Endodermal cell (in vitro differentiated cells): ENCODE results near the gene SDK2. TPM values are rescaled to one million over a fixed set of nuclear protein-coding genes. Genes with fewer than 3 reads are reported as not detected.

ENCODE experiments used
- DNase-seq: peaks from one replicate; pipeline ENCODE4 v3.0.0-alpha.2; 2017
- H3K27ac ChIP-seq: 2 replicates; pipeline ENCODE4 v1.5.1; 2013; ENCODE audit warnings: mild to moderate bottlenecking, low read depth, low read length, moderate library complexity
- H3K27me3 ChIP-seq: 2 replicates; pipeline ENCODE4 v1.6.1; 2013; ENCODE audit warnings: mild to moderate bottlenecking, low read length, moderate library complexity; ENCODE audit not compliant: insufficient read depth, control insufficient read depth, poor library complexity, severe bottlenecking
- H3K36me3 ChIP-seq: 2 replicates; pipeline ENCODE4 v1.7.0; 2013; ENCODE audit warnings: mild to moderate bottlenecking, low read length, moderate library complexity; ENCODE audit not compliant: control insufficient read depth, insufficient read depth
- H3K4me1 ChIP-seq: one replicate; pipeline ENCODE4 v1.7.0; 2013; ENCODE audit warnings: low read length; ENCODE audit not compliant: control insufficient read depth, insufficient read depth
- H3K4me3 ChIP-seq: 2 replicates; pipeline ENCODE4 v1.5.1; 2013; ENCODE audit warnings: mild to moderate bottlenecking, low read length, moderate library complexity
- H3K9ac ChIP-seq: 2 replicates; pipeline ENCODE4 v1.6.1; 2013; ENCODE audit warnings: mild to moderate bottlenecking, low read length, moderate library complexity; ENCODE audit not compliant: poor library complexity, severe bottlenecking; ENCODE audit errors: extremely low read depth
- H3K9me3 ChIP-seq: 2 replicates; pipeline ENCODE4 v1.6.1; 2013; ENCODE audit warnings: mild to moderate bottlenecking, low read length, moderate library complexity; ENCODE audit not compliant: control insufficient read depth
- H3K27ac Mint-ChIP-seq: 2 replicates; pipeline ENCODE4 v1.8.0; 2020; ENCODE audit warnings: mixed read lengths
- H3K27me3 Mint-ChIP-seq: 2 replicates; pipeline ENCODE4 v1.8.0; 2021; ENCODE audit warnings: mild to moderate bottlenecking, mixed read lengths; ENCODE audit not compliant: insufficient read depth
- H3K36me3 Mint-ChIP-seq: 2 replicates; pipeline ENCODE4 v1.8.0; 2020; ENCODE audit warnings: low read depth, mixed read lengths
- H3K4me1 Mint-ChIP-seq: 2 replicates; pipeline ENCODE4 v1.8.0; 2020; ENCODE audit warnings: mixed read lengths
- H3K4me3 Mint-ChIP-seq: 2 replicates; pipeline ENCODE4 v1.8.0; 2020; ENCODE audit warnings: mild to moderate bottlenecking, moderate library complexity, mixed read lengths
- H3K9me3 Mint-ChIP-seq: 2 replicates; pipeline ENCODE4 v1.8.0; 2020; ENCODE audit warnings: mild to moderate bottlenecking, mixed read lengths
- CTCF ChIP-seq: fragments of 200-600 bp; sonication (generic); conservative IDR thresholded peaks from 2 replicates; pipeline ENCODE4 v1.5.0; 2021; ENCODE audit warnings: antibody characterized with exemption, mild to moderate bottlenecking
- WGBS, 2 experiments: methylation state at CpG; one replicate each; pipeline versions ENCODE4 v1.1.5 to v1.1.7; 2013; ENCODE audit warnings: missing lambda C conversion rate in 2 of 2, mixed read lengths in 1 of 2; ENCODE audit not compliant: insufficient coverage in 1 of 2, insufficient read length in 1 of 2; 5-methylcytosine and 5-hydroxymethylcytosine counted together
- total RNA-seq, 2 donors: library from RNA; stranded (reverse); fragmentation: NEBNext Ultra II Directional in 1 of 2; extraction: Animal tissue kit (Norgen Biotek cat#: 25700) in 1 of 2; gene quantifications; 2 replicates in 1 of 2; 3 replicates in 1 of 2; pipeline ENCODE4 v1.2.1, GENCODE V29; 2021

Gene SDK2
- total RNA-seq, 2 donors from 2014 or later = 5.9 to 7.0 TPM

- TF ChIP-seq CTCF = no peak
- Histone ChIP-seq H3K9ac (no peak overlapping the region), H3K9me3 (peaks cover 7% of the 10 kb centered on the region), H3K27me3 (no peaks in the 10 kb centered on the region), H3K4me1 (no peaks in the 10 kb centered on the region), H3K36me3 (no peaks in the 10 kb centered on the region), H3K27ac (no peak overlapping the region), H3K4me3 (no peak overlapping the region)
- no peak for DNase-seq
- peaks cover 11% of the 10 kb centered on the region for H3K27me3 Mint-ChIP-seq
- peaks cover 18% of the 10 kb centered on the region for H3K4me1 Mint-ChIP-seq
- no peaks in the 10 kb centered on the region for H3K36me3 Mint-ChIP-seq
- H3K27ac Mint-ChIP-seq = no peak overlapping the region
- no peaks in the 10 kb centered on the region for H3K9me3 Mint-ChIP-seq
- no peak overlapping the region for H3K4me3 Mint-ChIP-seq
Measured at GRCh38 chr17:73554498-73554897, 89.7 kb downstream of the SDK2 start.

- Mint-ChIP-seq H3K36me3 (no peaks in the 10 kb centered on the region), H3K4me1 (peaks cover 11% of the 10 kb centered on the region)
Measured at GRCh38 chr17:73553311-73553710, 90.9 kb downstream of the SDK2 start.

GRCh38 chr17:73552300-73553048 is 91.8 kb downstream of the SDK2 start:
- no peak for TF ChIP-seq CTCF
- Histone ChIP-seq H3K4me3 (no peak overlapping the region), H3K36me3 (no peaks in the 10 kb centered on the region), H3K9me3 (peaks cover 7% of the 10 kb centered on the region), H3K4me1 (no peaks in the 10 kb centered on the region), H3K9ac (no peak overlapping the region), H3K27me3 (no peaks in the 10 kb centered on the region), H3K27ac (no peak overlapping the region)
- H3K4me1 Mint-ChIP-seq = peaks cover 11% of the 10 kb centered on the region
- no peak overlapping the region for H3K4me3 Mint-ChIP-seq
- no peaks in the 10 kb centered on the region for H3K36me3 Mint-ChIP-seq
- H3K27me3 Mint-ChIP-seq = peaks cover 8% of the 10 kb centered on the region
- H3K27ac Mint-ChIP-seq = no peak overlapping the region
- H3K9me3 Mint-ChIP-seq = no peaks in the 10 kb centered on the region
- 89 to 91% methylated on average over 29 to 30 of the region's 30 CpGs for WGBS, 2 experiments
- DNase-seq = no peak

More at GRCh38 chr17:73553311-73553710, 90.9 kb downstream of the SDK2 start:
- no peak overlapping the region for H3K27ac ChIP-seq
- Mint-ChIP-seq H3K4me3 (no peak overlapping the region), H3K9me3 (no peaks in the 10 kb centered on the region), H3K27me3 (peaks cover 11% of the 10 kb centered on the region), H3K27ac (no peak overlapping the region)
- H3K4me1 ChIP-seq = no peaks in the 10 kb centered on the region
- DNase-seq = no peak
- H3K9me3 ChIP-seq = peaks cover 7% of the 10 kb centered on the region
- H3K4me3 ChIP-seq = no peak overlapping the region
- TF ChIP-seq CTCF = no peak
- no peaks in the 10 kb centered on the region for H3K36me3 ChIP-seq
- WGBS, 2 experiments = 89% methylated on average over 2 of the region's 2 CpGs; no CpG with 5 or more reads in 1 of the 2 experiments
- no peak overlapping the region for H3K9ac ChIP-seq
- no peaks in the 10 kb centered on the region for H3K27me3 ChIP-seq
